Measurements from ENCODE around the gene AK5.

GRCh38 chr1:77550135-77550534, 268.3 kb downstream of the AK5 start:
- TF ChIP-seq CTCF (IDR thresholded peaks at IDR 0.05; ENCODE audit: insufficient read depth, low read length, poor library complexity, severe bottlenecking): no peak
- TF ChIP-seq EZH2phosphoT487 (conservative IDR thresholded peaks at IDR 0.05; ENCODE audit: low read length): no peak
